Uterus (tissue), 2 donors: ENCODE results near the gene TMEM131L.

Source experiments
- CTCF ChIP-seq, 4 experiments: fragments of 200-600 bp in 2 of 4; fragments of 450-650 bp in 2 of 4; sonication (generic) in 2 of 4; IDR thresholded peaks; one replicate each; pipeline ENCODE4 v1.5.1; 2016 to 2019; ENCODE audit warnings: antibody characterized with exemption in 4 of 4, mild to moderate bottlenecking in 2 of 4, moderate library complexity in 1 of 4
- POLR2A ChIP-seq, 2 donors: fragments of 450-650 bp; IDR thresholded peaks; one replicate each; pipeline ENCODE4 v1.6.1; 2016; ENCODE audit warnings: antibody characterized with exemption in 2 of 2, mild to moderate bottlenecking in 1 of 2, moderate library complexity in 1 of 2

- TF ChIP-seq CTCF (IDR thresholded peaks at IDR 0.05) (no peak), POLR2A (IDR thresholded peaks at IDR 0.05) (no peak)
Measured at GRCh38 chr4:153594210-153594609, 128.1 kb downstream of the TMEM131L start.
